Measurements from ENCODE around the gene SMARCAL1.

DNA sequence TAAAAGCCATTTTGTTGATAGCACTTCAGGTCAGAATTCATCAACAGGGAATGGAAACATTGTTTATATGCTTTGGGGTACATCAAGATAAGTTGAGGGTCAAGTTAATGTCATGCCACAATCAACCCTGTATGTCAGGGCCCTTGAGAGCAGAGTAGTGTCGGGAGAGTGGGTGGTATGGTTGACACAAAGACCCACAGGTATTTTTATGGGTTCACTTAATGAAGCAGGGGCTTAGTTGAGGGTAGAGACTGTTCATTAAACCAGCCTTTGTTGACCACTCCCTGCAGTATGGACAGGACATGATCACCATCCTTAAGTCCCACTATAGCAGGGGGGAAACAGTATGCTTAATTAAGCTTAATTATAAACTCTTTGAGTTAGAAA is 92.1 kb downstream of the SMARCAL1 start:
- TF ChIP-seq, protein P1, sequence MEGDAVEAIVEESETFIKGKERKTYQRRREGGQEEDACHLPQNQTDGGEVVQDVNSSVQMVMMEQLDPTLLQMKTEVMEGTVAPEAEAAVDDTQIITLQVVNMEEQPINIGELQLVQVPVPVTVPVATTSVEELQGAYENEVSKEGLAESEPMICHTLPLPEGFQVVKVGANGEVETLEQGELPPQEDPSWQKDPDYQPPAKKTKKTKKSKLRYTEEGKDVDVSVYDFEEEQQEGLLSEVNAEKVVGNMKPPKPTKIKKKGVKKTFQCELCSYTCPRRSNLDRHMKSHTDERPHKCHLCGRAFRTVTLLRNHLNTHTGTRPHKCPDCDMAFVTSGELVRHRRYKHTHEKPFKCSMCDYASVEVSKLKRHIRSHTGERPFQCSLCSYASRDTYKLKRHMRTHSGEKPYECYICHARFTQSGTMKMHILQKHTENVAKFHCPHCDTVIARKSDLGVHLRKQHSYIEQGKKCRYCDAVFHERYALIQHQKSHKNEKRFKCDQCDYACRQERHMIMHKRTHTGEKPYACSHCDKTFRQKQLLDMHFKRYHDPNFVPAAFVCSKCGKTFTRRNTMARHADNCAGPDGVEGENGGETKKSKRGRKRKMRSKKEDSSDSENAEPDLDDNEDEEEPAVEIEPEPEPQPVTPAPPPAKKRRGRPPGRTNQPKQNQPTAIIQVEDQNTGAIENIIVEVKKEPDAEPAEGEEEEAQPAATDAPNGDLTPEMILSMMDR (IDR thresholded peaks at IDR 0.05): no peak
- no peak for TF ChIP-seq POLR2A (IDR thresholded peaks at IDR 0.05)
- TF ChIP-seq POLR2AphosphoS5 (IDR thresholded peaks at IDR 0.05): no peak
